ENCODE results near the gene TUBA1B.
A peak's percentile ranks its signal among the peaks of the same experiment; 100 is the strongest.

TUBA1B gene

DNA sequence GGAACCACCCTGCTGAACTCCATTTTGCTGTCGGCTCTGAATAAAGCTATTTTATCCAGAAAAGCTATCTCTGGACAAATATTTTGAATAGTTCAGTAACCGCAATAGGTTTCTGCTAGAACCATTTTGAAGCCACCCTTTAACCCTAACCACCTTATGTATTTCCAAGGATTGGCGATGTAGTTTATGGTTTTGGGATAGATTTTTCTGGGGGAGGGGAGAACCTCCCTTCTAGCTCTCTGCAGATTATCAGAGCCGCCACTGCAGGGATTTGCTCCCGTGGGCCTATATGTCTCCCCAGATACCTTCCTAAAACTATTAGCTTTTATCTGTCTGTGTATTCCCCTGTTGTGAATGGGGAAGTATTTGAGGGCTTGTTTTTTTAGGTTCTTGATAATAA is 1.8 kb upstream of the TUBA1B start:
- Histone ChIP-seq H3K18ac (ENCODE audit: low read length) (no peak overlapping the region), H2BK5ac (ENCODE audit: low read length) (no peak overlapping the region), H3K79me1 (ENCODE audit: low read depth, low read length) (peaks cover 6% of the 10 kb centered on the region), H3K9ac (ENCODE audit: low read depth, low read length, poor library complexity) (no peak overlapping the region), H4K8ac (ENCODE audit: low read depth, low read length) (no peak overlapping the region), H3K4me3 (ENCODE audit: low read length in 2 of 2) (peak overlapping the region in 1 of 2 donors; percentile 83), H3K4me2 (ENCODE audit: insufficient read depth, low read length, poor library complexity, severe bottlenecking) (no peak overlapping the region), H2BK120ac (ENCODE audit: low read depth, low read length) (no peak overlapping the region), H3K36me3 (replicated peaks in 1 of 2; ENCODE audit: control insufficient read depth in 2 of 2, insufficient read depth in 2 of 2, low read length in 2 of 2) (peaks cover 13 to 26% of the 10 kb centered on the region in 2 donors), H2BK15ac (ENCODE audit: low read length) (no peak overlapping the region), H3K9me3 (replicated peaks in 1 of 2; ENCODE audit: control insufficient read depth in 2 of 2, insufficient read depth in 1 of 2, low read depth in 1 of 2, low read length in 2 of 2) (peaks cover 0 to 3% of the 10 kb centered on the region in 2 donors), H2AFZ (ENCODE audit: low read length) (peak overlapping the region; percentile 21), H3K4me1 (ENCODE audit: control insufficient read depth in 2 of 2, insufficient read depth in 1 of 2, low read depth in 1 of 2, low read length in 2 of 2) (peaks cover 8 to 10% of the 10 kb centered on the region in 2 donors), H3K4ac (ENCODE audit: low read length) (no peak overlapping the region), H3K27me3 (ENCODE audit: control insufficient read depth in 3 of 3, insufficient read depth in 3 of 3, low read depth in 1 of 3, low read length in 3 of 3) (no peaks in the 10 kb centered on the region), H3K23ac (ENCODE audit: low read depth, low read length, poor library complexity) (no peak overlapping the region), H4K91ac (ENCODE audit: low read depth, low read length, poor library complexity) (no peak overlapping the region), H2AK5ac (ENCODE audit: low read depth, low read length) (no peak overlapping the region), H3K14ac (ENCODE audit: low read length) (no peak overlapping the region), H3K27ac (replicated peaks; ENCODE audit: low read length) (no peak overlapping the region), H2BK12ac (ENCODE audit: low read length) (no peak overlapping the region)
- no CpG with 5 or more reads among the region's 5 CpGs for WGBS, 2 donors (ENCODE audit: extremely low coverage in 2 of 2, insufficient read length in 2 of 2, insufficient replicate concordance in 1 of 2)
- no peak for DNase-seq (ENCODE audit: low spot score)

DNA sequence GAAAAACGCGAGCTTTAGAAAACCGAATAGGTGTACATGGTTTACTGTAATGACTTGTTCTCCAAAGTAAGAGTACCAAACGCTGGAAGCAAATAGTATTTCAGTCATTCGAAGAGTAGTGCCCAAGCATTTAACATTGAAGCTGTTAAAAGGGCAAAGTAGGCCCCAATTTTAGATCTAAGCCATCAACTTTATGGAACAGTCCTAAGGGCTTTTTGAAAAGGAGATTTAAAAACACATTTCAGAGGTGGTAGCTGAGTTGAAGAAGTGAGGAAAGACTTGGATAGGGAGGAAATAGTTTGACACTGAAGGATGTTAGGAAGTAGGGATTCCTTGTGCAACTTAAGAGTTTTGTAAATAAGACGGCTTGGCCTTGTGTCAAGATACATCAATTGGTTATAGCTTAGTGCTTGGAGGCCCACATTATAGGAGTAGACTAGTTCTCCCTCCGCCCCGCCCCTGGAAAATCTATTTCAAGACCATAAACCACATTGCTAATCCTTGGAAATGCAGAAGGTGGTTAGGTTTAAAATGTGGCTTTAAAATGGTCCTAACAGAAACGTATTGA is 783 bp upstream of the TUBA1B start:
- Histone ChIP-seq H3K36me3 (replicated peaks in 1 of 2; ENCODE audit: control insufficient read depth in 2 of 2, insufficient read depth in 2 of 2, low read length in 2 of 2) (peaks cover 18 to 36% of the 10 kb centered on the region in 2 donors), H2AFZ (ENCODE audit: low read length) (peak overlapping the region; percentile 63), H3K4me2 (ENCODE audit: insufficient read depth, low read length, poor library complexity, severe bottlenecking) (peak overlapping the region; percentile 43), H3K79me1 (ENCODE audit: low read depth, low read length) (peaks cover 6% of the 10 kb centered on the region), H3K27ac (replicated peaks; ENCODE audit: low read length) (no peak overlapping the region), H2BK15ac (ENCODE audit: low read length) (no peak overlapping the region), H3K4ac (ENCODE audit: low read length) (no peak overlapping the region), H3K23ac (ENCODE audit: low read depth, low read length, poor library complexity) (no peak overlapping the region), H3K4me1 (ENCODE audit: control insufficient read depth in 2 of 2, insufficient read depth in 1 of 2, low read depth in 1 of 2, low read length in 2 of 2) (peaks cover 8 to 10% of the 10 kb centered on the region in 2 donors), H3K4me3 (ENCODE audit: low read length in 2 of 2) (peak overlapping the region in 1 of 2 donors; percentile 83), H2BK12ac (ENCODE audit: low read length) (no peak overlapping the region), H3K9me3 (replicated peaks in 1 of 2; ENCODE audit: control insufficient read depth in 2 of 2, insufficient read depth in 1 of 2, low read depth in 1 of 2, low read length in 2 of 2) (peaks cover 0 to 3% of the 10 kb centered on the region in 2 donors), H2AK5ac (ENCODE audit: low read depth, low read length) (no peak overlapping the region), H3K18ac (ENCODE audit: low read length) (no peak overlapping the region), H2BK120ac (ENCODE audit: low read depth, low read length) (no peak overlapping the region), H4K8ac (ENCODE audit: low read depth, low read length) (no peak overlapping the region), H4K91ac (ENCODE audit: low read depth, low read length, poor library complexity) (no peak overlapping the region), H3K27me3 (ENCODE audit: control insufficient read depth in 3 of 3, insufficient read depth in 3 of 3, low read depth in 1 of 3, low read length in 3 of 3) (no peaks in the 10 kb centered on the region), H3K9ac (ENCODE audit: low read depth, low read length, poor library complexity) (no peak overlapping the region), H2BK5ac (ENCODE audit: low read length) (no peak overlapping the region), H3K14ac (ENCODE audit: low read length) (no peak overlapping the region)
- no CpG with 5 or more reads among the region's 9 CpGs for WGBS, 2 donors (ENCODE audit: extremely low coverage in 2 of 2, insufficient read length in 2 of 2, insufficient replicate concordance in 1 of 2)
- no peak for DNase-seq (ENCODE audit: low spot score)

DNA sequence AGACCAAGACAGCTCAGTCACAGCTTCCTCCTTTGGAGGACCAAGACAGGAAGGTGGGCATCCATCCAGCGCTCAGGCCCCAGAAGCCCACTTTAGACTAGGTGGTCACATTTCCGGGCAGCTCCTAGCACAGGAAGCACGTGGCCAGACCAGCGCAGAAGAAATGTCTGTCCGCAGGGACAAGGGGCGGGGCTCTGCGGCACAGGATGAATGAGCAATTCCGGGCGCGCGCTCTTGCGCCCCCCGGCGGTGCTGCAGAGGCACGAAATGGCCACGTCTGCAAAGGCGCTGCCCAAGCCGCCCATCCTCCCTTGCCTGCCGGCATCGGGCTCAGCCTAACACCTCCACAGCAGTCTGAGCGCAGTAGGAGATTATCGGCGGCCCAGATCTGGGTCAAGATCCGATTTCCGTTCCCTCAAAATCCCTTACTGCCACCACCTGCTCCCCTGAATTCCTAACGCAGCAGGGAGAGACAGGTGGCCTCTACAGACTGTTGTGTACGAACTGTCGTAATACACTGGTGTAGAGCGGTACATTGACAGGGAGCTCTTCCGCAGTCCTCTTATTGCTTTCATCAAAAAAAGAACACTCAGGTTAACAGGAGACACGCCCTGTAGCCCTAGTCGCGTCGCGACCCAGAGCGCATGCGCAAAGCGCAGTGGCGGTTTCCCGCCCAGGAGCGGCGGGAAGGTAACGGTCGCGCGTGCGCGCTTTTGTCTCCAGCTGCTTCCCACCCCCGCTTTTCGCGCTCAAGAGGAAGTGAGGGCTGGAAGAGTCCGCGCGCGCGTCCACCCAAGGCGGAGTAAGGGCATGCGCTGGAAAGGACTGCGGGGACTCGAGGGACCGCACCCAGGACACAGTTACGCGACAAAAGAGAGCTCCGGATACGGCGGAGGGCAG is 794 bp downstream of the TUBA1B start:
- peak overlapping the region; percentile 99 for H3K9ac ChIP-seq (ENCODE audit: low read depth, low read length, poor library complexity)
- H3K27ac ChIP-seq (replicated peaks; ENCODE audit: low read length): peak overlapping the region; percentile 93
- peak overlapping the region; percentile 97 for H2BK15ac ChIP-seq (ENCODE audit: low read length)
- peaks cover 0 to 3% of the 10 kb centered on the region in 2 donors for H3K9me3 ChIP-seq (replicated peaks in 1 of 2; ENCODE audit: control insufficient read depth in 2 of 2, insufficient read depth in 1 of 2, low read depth in 1 of 2, low read length in 2 of 2)
- peak overlapping the region; percentile 83 to 99 for H3K4me3 ChIP-seq (ENCODE audit: low read length in 2 of 2)
- no peaks in the 10 kb centered on the region for H3K27me3 ChIP-seq (ENCODE audit: control insufficient read depth in 3 of 3, insufficient read depth in 3 of 3, low read depth in 1 of 3, low read length in 3 of 3)
- peak overlapping the region; percentile 30 for H2AK5ac ChIP-seq (ENCODE audit: low read depth, low read length)
- H3K36me3 ChIP-seq (replicated peaks in 1 of 2; ENCODE audit: control insufficient read depth in 2 of 2, insufficient read depth in 2 of 2, low read length in 2 of 2): peaks cover 21 to 41% of the 10 kb centered on the region in 2 donors
- H4K8ac ChIP-seq (ENCODE audit: low read depth, low read length): peak overlapping the region; percentile 96
- H3K18ac ChIP-seq (ENCODE audit: low read length): peak overlapping the region; percentile 100
- peak overlapping the region; percentile 97 for H2BK5ac ChIP-seq (ENCODE audit: low read length)
- H2BK120ac ChIP-seq (ENCODE audit: low read depth, low read length): peak overlapping the region; percentile 100
- no peak overlapping the region for H2BK12ac ChIP-seq (ENCODE audit: low read length)
- peak overlapping the region; percentile 100 for H3K4ac ChIP-seq (ENCODE audit: low read length)
- H4K91ac ChIP-seq (ENCODE audit: low read depth, low read length, poor library complexity): peak overlapping the region; percentile 92
- H3K4me2 ChIP-seq (ENCODE audit: insufficient read depth, low read length, poor library complexity, severe bottlenecking): peak overlapping the region; percentile 92
- H3K23ac ChIP-seq (ENCODE audit: low read depth, low read length, poor library complexity): peak overlapping the region; percentile 100
- peak overlapping the region; percentile 98 for H3K14ac ChIP-seq (ENCODE audit: low read length)
- peaks cover 6% of the 10 kb centered on the region for H3K79me1 ChIP-seq (ENCODE audit: low read depth, low read length)
- peaks cover 8 to 10% of the 10 kb centered on the region in 2 donors for H3K4me1 ChIP-seq (ENCODE audit: control insufficient read depth in 2 of 2, insufficient read depth in 1 of 2, low read depth in 1 of 2, low read length in 2 of 2)
- peak; percentile 83 for DNase-seq (ENCODE audit: low spot score)
- WGBS, 2 donors (ENCODE audit: extremely low coverage in 2 of 2, insufficient read length in 2 of 2, insufficient replicate concordance in 1 of 2): no CpG with 5 or more reads among the region's 66 CpGs
- peak overlapping the region; percentile 32 for H2AFZ ChIP-seq (ENCODE audit: low read length)
